NCI-H748 (cell line): Measurements from ENCODE around the gene VTI1A.
"Not testable (repeated sequence)": the region's sequence is repeated elsewhere in the genome, so short reads cannot be mapped to it uniquely, and the experiment has no call there.

Experiments
- DNase-seq: peaks from one replicate; lab custom pipeline; 2025; ENCODE audit not compliant: unreplicated experiment; lab: John Stamatoyannopoulos, UW

The VTI1A gene

GRCh38 chr10:112446855-112447619 lies at the start of gene VTI1A, which contains the start of gene ZDHHC6:
Gene VTI1A, plus strand, starts transcription at chr10:112447215. Its CDS starts 159 bp downstream, at chr10:112447374.
Gene ZDHHC6, minus strand, starts transcription at chr10:112446914. Its CDS starts 1,478 bp downstream, at chr10:112445436.
- DNase-seq = peak; percentile 76

GRCh38 chr10:112397592-112397991 lies 49.4 kb upstream of the VTI1A start:
- no peak for DNase-seq

- DNase-seq = no peak
Measured at GRCh38 chr10:112402917-112403316, 44.1 kb upstream of the VTI1A start.

- no peak for DNase-seq
Measured at GRCh38 chr10:112404617-112405016, 42.4 kb upstream of the VTI1A start.

- DNase-seq = not testable (repeated sequence)
Measured at GRCh38 chr10:112406806-112407205, 40.2 kb upstream of the VTI1A start.

GRCh38 chr10:112407696-112408095 lies 39.3 kb upstream of the VTI1A start:
- DNase-seq = no peak

DNA sequence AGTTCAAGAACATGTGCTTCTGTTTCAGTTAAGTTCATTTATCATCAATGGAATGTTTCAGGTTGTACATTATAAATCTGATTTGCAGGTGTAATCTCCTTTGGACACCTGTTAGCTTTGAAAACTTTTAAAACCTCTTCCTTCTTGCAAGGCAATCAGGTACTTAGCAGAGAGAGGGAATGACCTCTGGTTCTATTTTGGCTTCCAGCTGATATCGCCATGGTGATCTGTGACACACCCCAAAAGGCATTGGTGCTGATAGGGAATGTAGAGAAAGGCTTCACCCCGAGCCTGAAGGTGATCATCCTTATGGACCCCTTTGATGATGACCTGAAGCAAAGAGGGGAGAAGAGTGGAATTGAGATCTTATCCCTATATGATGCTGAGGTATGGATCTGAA lies 37.7 kb upstream of the VTI1A start:
- DNase-seq = no peak

DNA sequence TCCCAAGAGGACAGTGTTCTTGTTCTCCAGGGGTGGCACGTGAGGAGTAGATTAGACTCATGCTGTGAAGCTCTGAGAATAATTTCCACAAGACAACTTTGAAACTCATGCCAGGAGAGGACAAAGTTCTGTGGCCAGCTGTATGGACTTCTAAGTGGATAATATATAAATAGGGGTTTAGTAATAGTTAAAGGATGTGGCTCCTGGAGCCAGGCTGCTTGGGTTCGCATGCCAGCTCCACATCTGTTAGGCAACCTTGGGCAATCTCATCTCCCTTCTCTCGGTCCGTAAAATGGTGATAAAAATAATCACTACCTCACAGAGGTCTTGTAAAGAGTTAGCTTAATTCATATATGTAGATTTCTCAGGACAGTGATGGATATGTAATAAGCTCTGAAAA lies 37.3 kb upstream of the VTI1A start:
- no peak for DNase-seq

DNA sequence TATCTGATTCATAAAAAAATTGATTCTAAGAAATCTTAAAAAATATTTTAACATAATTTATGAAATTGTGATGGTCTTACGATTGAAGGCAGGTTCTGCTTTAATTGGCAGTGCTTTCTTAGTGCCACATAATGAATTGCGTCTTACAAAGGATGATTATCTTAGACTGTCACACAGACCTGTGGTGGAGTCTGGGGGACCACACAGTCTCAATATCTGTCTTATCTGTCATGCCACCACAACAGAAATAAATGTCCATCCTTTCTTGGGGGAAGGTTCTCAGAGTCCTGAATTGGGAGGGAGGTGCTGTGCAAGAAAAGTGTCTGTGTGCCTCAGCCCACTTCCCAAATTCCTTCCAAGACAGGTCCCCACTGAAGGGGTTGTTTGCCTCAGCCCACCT lies 34.3 kb upstream of the VTI1A start:
- no peak for DNase-seq

DNA sequence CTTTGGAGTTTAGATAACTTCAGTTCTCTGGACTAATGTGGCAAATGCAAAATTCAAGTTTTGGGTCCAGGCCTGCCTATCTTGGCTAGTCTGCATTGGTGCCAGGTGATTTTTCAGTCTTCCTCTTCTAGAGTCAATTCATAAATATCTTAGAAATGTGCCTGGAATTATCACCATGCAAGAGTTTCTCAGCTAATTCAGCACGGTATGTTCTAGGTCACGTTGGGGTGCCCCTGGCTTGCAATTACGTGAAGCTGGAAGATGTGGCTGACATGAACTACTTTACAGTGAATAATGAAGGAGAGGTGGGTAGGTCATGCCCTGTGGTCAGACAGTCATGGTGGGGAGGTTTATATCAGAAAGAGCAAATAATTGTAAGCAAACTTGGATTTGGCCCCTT lies 25.3 kb upstream of the VTI1A start:
- no peak for DNase-seq

- DNase-seq = no peak
Measured at GRCh38 chr10:112424651-112425050, 22.4 kb upstream of the VTI1A start.

- DNase-seq = no peak
Measured at GRCh38 chr10:112426111-112426510, 20.9 kb upstream of the VTI1A start.

- no peak for DNase-seq
Measured at GRCh38 chr10:112429147-112429546, 17.9 kb upstream of the VTI1A start.

- DNase-seq = no peak
Measured at GRCh38 chr10:112429654-112430230, 17.3 kb upstream of the VTI1A start.

GRCh38 chr10:112433136-112433535 lies 13.9 kb upstream of the VTI1A start:
- DNase-seq = no peak

DNA sequence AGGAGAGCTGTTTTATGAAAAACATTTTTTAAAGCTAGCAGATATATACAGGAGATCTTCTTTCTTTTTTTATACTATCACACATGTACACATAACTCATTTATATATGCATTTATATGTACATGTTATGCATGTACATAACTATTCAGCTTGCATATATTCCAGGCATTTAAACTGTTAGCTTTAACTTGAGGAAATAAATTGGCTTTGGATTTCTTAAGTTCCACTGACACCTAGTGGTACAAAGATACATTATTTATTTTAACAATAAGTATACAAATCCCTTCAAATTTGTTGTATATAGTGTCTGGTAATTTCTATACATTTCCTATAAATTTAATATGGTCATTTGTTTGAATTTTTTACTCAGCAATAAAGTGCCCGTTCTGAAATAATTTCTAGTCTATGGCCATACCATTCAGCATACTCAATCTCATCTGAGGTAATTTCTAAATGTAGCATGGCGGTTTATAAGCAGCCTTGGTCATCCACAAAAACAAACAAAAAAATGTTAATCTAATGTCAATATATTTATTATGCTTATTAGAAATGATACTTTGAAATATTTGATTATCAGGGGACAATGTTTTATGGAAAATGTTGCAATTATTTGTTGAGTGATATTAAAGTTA lies 11.9 kb upstream of the VTI1A start:
- peak; percentile 16 for DNase-seq

GRCh38 chr10:112438356-112438755 lies 8.7 kb upstream of the VTI1A start:
- DNase-seq = no peak

DNA sequence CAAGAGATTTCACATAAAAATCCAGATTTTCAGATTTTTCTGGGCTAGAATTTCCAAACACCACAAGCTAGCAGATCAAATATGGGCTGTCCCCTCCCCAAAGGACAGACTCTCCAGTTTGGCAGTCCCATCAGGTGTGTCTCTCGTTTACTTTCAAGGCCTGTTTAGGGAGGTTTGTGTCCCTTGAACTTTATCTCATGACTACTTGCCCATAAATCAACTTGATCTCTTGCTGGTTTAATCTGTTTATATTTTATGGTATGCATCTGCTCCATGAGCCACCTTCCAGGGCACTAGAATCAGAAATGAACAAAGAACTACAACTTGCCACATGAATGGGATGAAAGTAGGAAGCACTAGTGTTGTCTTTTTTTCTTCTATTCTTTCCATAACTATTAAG lies 5.5 kb upstream of the VTI1A start:
- no peak for DNase-seq

DNA sequence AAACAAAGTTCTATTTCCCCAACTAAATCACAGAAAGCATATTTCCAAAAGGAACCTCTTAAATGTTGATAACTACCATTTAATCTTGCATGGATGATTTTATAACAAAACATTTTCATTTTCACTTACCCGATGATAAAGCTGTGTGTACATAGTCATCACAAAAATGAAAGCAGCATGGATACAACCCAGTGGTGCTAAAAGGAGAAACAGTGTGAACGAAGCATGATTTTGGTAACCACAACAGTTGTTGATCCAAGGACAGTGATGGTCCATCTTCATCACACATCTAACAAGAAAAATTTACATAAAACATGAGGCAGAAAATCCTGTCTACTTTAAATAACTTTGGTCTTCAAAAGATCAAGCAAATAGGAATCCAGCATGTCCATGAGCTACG lies 5.0 kb upstream of the VTI1A start:
- DNase-seq = no peak

DNA sequence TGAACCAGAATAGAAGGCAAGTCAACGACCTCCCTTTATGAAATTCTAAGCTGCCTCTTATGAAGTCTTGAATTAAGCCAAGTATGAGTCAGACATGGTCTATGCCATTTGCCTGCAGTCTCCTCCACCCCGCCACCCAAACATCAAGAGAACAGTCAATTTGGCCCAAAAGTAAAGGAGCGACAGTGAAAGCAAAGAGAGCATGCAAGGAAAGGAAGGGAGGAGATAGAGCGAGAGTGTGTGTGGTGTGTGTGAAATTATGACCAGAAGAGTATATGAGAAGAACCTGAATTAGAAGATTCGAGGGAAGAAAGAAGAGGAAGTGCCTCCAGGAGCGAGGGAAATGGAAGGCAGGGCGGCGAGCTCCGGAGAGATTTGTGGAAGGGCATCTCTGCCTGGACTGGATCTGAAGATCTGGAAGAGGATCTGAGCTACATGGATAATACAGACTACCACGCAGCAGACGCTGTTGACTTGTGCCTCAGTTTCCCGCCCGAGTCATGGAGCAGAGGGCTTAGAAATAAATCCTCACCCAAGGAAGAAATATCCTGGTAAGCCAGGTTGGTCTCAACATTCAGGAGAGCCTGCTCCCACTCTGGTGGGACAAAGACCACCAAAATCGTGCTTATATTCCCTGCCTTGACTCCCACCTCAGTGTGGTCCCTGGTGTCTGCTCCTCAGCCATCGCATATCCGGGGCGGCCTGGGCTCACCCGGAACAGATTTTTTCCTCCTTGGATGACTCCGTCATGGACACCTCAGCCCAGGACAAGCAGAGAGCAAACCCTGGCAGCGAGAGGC lies 760 bp upstream of the VTI1A start:
- no peak for DNase-seq

DNA sequence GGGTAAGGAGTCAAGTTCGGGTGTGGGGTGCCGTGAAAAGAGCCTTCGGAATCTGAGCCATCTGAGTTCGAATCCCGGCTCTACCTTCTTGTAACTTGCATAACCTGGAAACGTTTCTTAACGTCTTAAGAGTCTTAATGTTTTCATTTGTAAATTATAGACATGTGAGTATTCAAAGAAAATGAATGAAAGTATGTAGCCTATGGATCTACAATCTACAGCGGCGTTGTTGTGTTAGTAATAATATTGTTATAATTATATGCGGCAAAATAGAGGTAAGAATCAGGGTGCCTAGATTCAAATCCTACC lies 559 bp downstream of the VTI1A start:
- DNase-seq = no peak

- DNase-seq = no peak
Measured at GRCh38 chr10:112448888-112449287, 1.9 kb downstream of the VTI1A start.
